Measurements from ENCODE around the gene LRRK1. TPM values are rescaled to one million over a fixed set of nuclear protein-coding genes. Genes with fewer than 3 reads are reported as not detected.

LRRK1 gene
- polyA plus RNA-seq, 1 donor (not counting 4 experiments of a cell fraction or from before 2014, with no cell fraction given), result 6.2 TPM

DNA sequence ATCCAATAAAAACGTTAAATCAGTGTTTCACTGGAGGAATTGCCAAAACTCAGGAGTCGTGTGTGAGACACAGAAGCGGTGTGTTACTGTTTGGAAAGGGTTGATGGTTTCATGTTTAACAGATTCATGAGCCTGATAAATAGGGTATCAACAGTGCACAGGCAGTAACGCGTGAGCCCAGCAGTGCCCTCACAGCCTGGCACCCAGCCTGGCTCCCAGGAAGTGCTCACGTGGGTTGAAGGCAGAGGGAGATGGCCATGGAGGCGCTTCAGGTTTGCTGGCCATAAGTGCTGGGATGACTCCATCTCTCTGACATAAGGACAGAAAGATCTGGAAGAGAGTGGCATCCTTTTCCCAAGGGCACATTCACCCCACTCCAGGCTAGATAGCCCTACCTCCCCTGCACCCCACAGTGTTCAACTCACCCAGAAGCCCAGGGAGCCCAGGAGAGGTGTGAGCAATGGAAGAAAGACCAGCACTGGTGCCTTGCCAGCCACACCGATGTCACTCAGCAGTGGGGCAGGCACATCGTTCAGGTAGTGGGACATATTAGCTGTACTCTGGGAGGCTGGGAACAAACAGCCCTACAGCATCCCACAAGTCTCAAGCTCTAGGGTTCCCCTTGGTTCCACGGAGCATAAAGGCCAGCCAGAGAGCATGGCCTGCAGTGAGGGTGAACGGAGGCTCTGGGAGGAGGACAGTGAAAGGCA is 164.3 kb downstream of the LRRK1 start:
- Histone ChIP-seq H3K4me2 (ENCODE audit: control insufficient read depth, extremely low read depth, insufficient read depth, low read depth, low read length) (no peak overlapping the region), H3K9ac (ENCODE audit: control insufficient read depth, extremely low read depth, insufficient read depth, low read length) (no peak overlapping the region), H3K4me1 (ENCODE audit: control insufficient read depth, extremely low read depth, insufficient read depth, low read length) (no peaks in the 10 kb centered on the region), H2AFZ (ENCODE audit: control insufficient read depth, low read length) (no peak overlapping the region), H4K20me1 (ENCODE audit: control insufficient read depth, extremely low read depth, insufficient read depth, low read length) (no peaks in the 10 kb centered on the region), H3K27me3 (ENCODE audit: control insufficient read depth, extremely low read depth, insufficient read depth, low read length) (no peaks in the 10 kb centered on the region), H3K79me2 (ENCODE audit: control insufficient read depth, insufficient read depth, low read length) (no peaks in the 10 kb centered on the region), H3K4me3 (ENCODE audit: control insufficient read depth in 2 of 3, extremely low read depth in 1 of 3, insufficient read depth in 2 of 3, low read depth in 1 of 3, low read length in 3 of 3) (no peak overlapping the region), H3K36me3 (ENCODE audit: control insufficient read depth in 2 of 2, extremely low read depth in 1 of 2, insufficient read depth in 2 of 2, low read length in 2 of 2) (no peaks in the 10 kb centered on the region), H3K9me1 (ENCODE audit: control insufficient read depth, extremely low read depth, insufficient read depth, low read length) (no peaks in the 10 kb centered on the region), H3K9me3 (ENCODE audit: control insufficient read depth, low read depth, low read length) (no peaks in the 10 kb centered on the region), H3K27ac (ENCODE audit: control insufficient read depth, insufficient read depth, low read length) (no peak overlapping the region)
- TF ChIP-seq, protein P1, sequence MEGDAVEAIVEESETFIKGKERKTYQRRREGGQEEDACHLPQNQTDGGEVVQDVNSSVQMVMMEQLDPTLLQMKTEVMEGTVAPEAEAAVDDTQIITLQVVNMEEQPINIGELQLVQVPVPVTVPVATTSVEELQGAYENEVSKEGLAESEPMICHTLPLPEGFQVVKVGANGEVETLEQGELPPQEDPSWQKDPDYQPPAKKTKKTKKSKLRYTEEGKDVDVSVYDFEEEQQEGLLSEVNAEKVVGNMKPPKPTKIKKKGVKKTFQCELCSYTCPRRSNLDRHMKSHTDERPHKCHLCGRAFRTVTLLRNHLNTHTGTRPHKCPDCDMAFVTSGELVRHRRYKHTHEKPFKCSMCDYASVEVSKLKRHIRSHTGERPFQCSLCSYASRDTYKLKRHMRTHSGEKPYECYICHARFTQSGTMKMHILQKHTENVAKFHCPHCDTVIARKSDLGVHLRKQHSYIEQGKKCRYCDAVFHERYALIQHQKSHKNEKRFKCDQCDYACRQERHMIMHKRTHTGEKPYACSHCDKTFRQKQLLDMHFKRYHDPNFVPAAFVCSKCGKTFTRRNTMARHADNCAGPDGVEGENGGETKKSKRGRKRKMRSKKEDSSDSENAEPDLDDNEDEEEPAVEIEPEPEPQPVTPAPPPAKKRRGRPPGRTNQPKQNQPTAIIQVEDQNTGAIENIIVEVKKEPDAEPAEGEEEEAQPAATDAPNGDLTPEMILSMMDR (optimal IDR thresholded peaks at IDR 0.05 in 1 of 3, IDR thresholded peaks at IDR 0.05 in 1 of 3, conservative IDR thresholded peaks at IDR 0.05 in 1 of 3; ENCODE audit: extremely low read depth in 1 of 3, insufficient read depth in 2 of 3, low read length in 3 of 3), result no peak
- TF ChIP-seq EZH2 (IDR thresholded peaks at IDR 0.05; ENCODE audit: low read length), result no peak
- FAIRE-seq, result no peak
- dilution Hi-C loops (cut with MboI; ENCODE audit: extremely low pct_ligation_motif_present, low sequenced_read_pairs), result no loop called here
- DNase-seq (ENCODE audit: low read depth, low spot score), result no peak

DNA sequence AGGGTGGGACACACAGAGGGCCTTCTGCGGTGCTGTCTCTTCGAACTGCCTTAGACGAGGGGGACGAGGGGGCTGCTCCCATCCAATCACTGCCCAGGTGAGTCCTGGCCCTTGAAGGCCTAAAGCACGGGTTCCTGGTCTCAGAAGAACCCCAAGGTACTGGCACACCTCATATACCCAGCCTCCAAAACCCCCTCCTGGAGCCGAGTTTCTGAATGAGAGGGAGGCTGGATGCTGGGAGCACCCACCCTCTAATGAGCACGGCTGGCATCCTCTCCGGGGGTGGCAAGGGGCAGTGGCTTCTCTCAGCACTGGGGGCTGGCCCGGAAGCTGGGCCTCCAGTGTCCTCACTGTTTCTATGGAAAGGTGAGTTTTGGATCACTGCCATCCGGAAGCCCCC is 165.6 kb downstream of the LRRK1 start:
- H3K9ac ChIP-seq (ENCODE audit: control insufficient read depth, extremely low read depth, insufficient read depth, low read length), result no peak overlapping the region
- peaks cover 2% of the 10 kb centered on the region for H3K4me1 ChIP-seq (ENCODE audit: control insufficient read depth, extremely low read depth, insufficient read depth, low read length)
- no peaks in the 10 kb centered on the region for H3K36me3 ChIP-seq (ENCODE audit: control insufficient read depth in 2 of 2, extremely low read depth in 1 of 2, insufficient read depth in 2 of 2, low read length in 2 of 2)
- H3K4me2 ChIP-seq (ENCODE audit: control insufficient read depth, extremely low read depth, insufficient read depth, low read depth, low read length), result no peak overlapping the region
- FAIRE-seq, result no peak
- no peaks in the 10 kb centered on the region for H3K9me1 ChIP-seq (ENCODE audit: control insufficient read depth, extremely low read depth, insufficient read depth, low read length)
- no peak for TF ChIP-seq EZH2 (IDR thresholded peaks at IDR 0.05; ENCODE audit: low read length)
- TF ChIP-seq, protein P1 (optimal IDR thresholded peaks at IDR 0.05 in 1 of 3, IDR thresholded peaks at IDR 0.05 in 1 of 3, conservative IDR thresholded peaks at IDR 0.05 in 1 of 3; ENCODE audit: extremely low read depth in 1 of 3, insufficient read depth in 2 of 3, low read length in 3 of 3), result no peak
- no peak overlapping the region for H2AFZ ChIP-seq (ENCODE audit: control insufficient read depth, low read length)
- H3K27me3 ChIP-seq (ENCODE audit: control insufficient read depth, extremely low read depth, insufficient read depth, low read length), result no peaks in the 10 kb centered on the region
- H3K79me2 ChIP-seq (ENCODE audit: control insufficient read depth, insufficient read depth, low read length), result no peaks in the 10 kb centered on the region
- no peak for DNase-seq (ENCODE audit: low read depth, low spot score)
- H3K4me3 ChIP-seq (ENCODE audit: control insufficient read depth in 2 of 3, extremely low read depth in 1 of 3, insufficient read depth in 2 of 3, low read depth in 1 of 3, low read length in 3 of 3), result no peak overlapping the region
- dilution Hi-C loops (cut with MboI; ENCODE audit: extremely low pct_ligation_motif_present, low sequenced_read_pairs), result no loop called here
- H4K20me1 ChIP-seq (ENCODE audit: control insufficient read depth, extremely low read depth, insufficient read depth, low read length), result no peaks in the 10 kb centered on the region
- no peak overlapping the region for H3K27ac ChIP-seq (ENCODE audit: control insufficient read depth, insufficient read depth, low read length)
- no peaks in the 10 kb centered on the region for H3K9me3 ChIP-seq (ENCODE audit: control insufficient read depth, low read depth, low read length)
